K562 (cell line): Measurements from ENCODE around the gene FAM167B. TPM values are rescaled to one million over a fixed set of nuclear protein-coding genes. Genes with fewer than 3 reads are reported as not detected.

Experiments used
- ATAC-seq: fragments of 200-7000 bp; cut with Tn5 transposase; 3 replicates; pipeline ENCODE4 v1.9.1; 2020; ENCODE audit warnings: moderate library complexity
- BruUV-seq: library from RNA; stranded (reverse); fragments of 400-500 nt; replicated peaks from 2 replicates; lab custom pipeline; 2021; lab: Mats Ljungman, UMichigan
- CTCF ChIA-PET: fragments of 300-600 bp; formaldehyde crosslinking; extraction: SDS; loops from one replicate; lab custom pipeline; 2021; ENCODE audit warnings: low intra/inter-chr PET ratio; lab: Yijun Ruan, JAX
- POLR2A ChIA-PET: fragments of 300-600, 350-650 bp; sonication (Branson Sonifier 250); formaldehyde crosslinking; extraction: SDS; loops from one replicate; lab custom pipeline; 2021; ENCODE audit warnings: antibody characterized with exemption, inconsistent platforms; lab: Yijun Ruan, JAX
- DNase-seq, 4 experiments: peaks; one replicate each; pipeline versions ENCODE4 v3.0.0 to v3.0.0-alpha.2; 2011 to 2018; ENCODE audit warnings: low spot score in 3 of 4, mixed read lengths in 3 of 4; ENCODE audit errors: extremely low read depth in 1 of 4
- FAIRE-seq: peaks from 2 replicates; lab custom pipeline; 2011; peaks lifted over from hg19 to GRCh38; lab: Jason Lieb, UNC
- H2AFZ ChIP-seq: 2 replicates; pipeline ENCODE4 v1.6.0; 2011; ENCODE audit warnings: low read depth, low read length, control low read depth, inconsistent platforms
- H3K27ac ChIP-seq: fragments of 200-600 bp; 3 replicates; pipeline ENCODE4 v1.8.0; 2011; ENCODE audit warnings: low read depth, mild to moderate bottlenecking, control low read depth, inconsistent platforms, low read length, moderate library complexity, mixed read lengths; ENCODE audit errors: extremely low read depth
- H3K27me3 ChIP-seq, 2 experiments: fragments of 300-600 bp in 1 of 2; 2 replicates in 1 of 2; 3 replicates in 1 of 2; pipeline versions ENCODE4 v1.6.0 to v1.8.0; 2011; ENCODE audit warnings: inconsistent platforms in 2 of 2, low read length in 2 of 2, mild to moderate bottlenecking in 1 of 2, mixed read lengths in 1 of 2, moderate library complexity in 1 of 2; ENCODE audit not compliant: control insufficient read depth in 2 of 2, insufficient read depth in 2 of 2
- H3K36me3 ChIP-seq: fragments of 300-600 bp; 3 replicates; pipeline ENCODE4 v1.8.0; 2011; ENCODE audit warnings: mild to moderate bottlenecking, low read length, inconsistent platforms; ENCODE audit not compliant: control insufficient read depth, insufficient read depth
- H3K4me1 ChIP-seq, 2 experiments: fragments of 200-600 bp in 1 of 2; replicated peaks in 1 of 2; 2 replicates in 1 of 2; 3 replicates in 1 of 2; pipeline versions ENCODE4 v1.5.1 to v1.8.0; 2011; ENCODE audit warnings: inconsistent platforms in 2 of 2, low read length in 2 of 2, mild to moderate bottlenecking in 1 of 2, mixed read lengths in 1 of 2, moderate library complexity in 1 of 2; ENCODE audit not compliant: control insufficient read depth in 2 of 2, insufficient read depth in 2 of 2
- H3K4me2 ChIP-seq: 2 replicates; pipeline ENCODE4 v1.6.1; 2011; ENCODE audit warnings: low read length, control low read depth, inconsistent platforms, mixed read lengths; ENCODE audit not compliant: insufficient read depth
- H3K4me3 ChIP-seq: fragments of 200-600 bp; sonication (generic), shearing (Covaris generic); 2 replicates; pipeline ENCODE4 v1.5.1; 2016; ENCODE audit warnings: control low read depth, inconsistent platforms
- H3K79me2 ChIP-seq: fragments of 200-600 bp; 3 replicates; pipeline ENCODE4 v1.8.0; 2011; ENCODE audit warnings: low read length, inconsistent platforms; ENCODE audit not compliant: control insufficient read depth, insufficient read depth
- H3K9ac ChIP-seq, 2 experiments: 2 replicates each; pipeline versions ENCODE4 v1.6.0 to v1.6.1; 2011; ENCODE audit warnings: low read depth in 2 of 2, low read length in 2 of 2, control low read depth in 1 of 2, inconsistent platforms in 1 of 2, mild to moderate bottlenecking in 1 of 2, mixed read lengths in 1 of 2; ENCODE audit not compliant: insufficient read depth in 1 of 2
- H3K9me1 ChIP-seq: one replicate; pipeline ENCODE4 v1.6.0; 2011; ENCODE audit warnings: inconsistent platforms, mild to moderate bottlenecking, low read length, moderate library complexity; ENCODE audit not compliant: control insufficient read depth, insufficient read depth
- H3K9me3 ChIP-seq: replicated peaks from 2 replicates; pipeline ENCODE4 v1.5.1; 2011; ENCODE audit warnings: low read depth, low read length, inconsistent platforms; ENCODE audit not compliant: control insufficient read depth, insufficient read depth
- H4K20me1 ChIP-seq: replicated peaks from 2 replicates; pipeline ENCODE4 v1.6.1; 2011; ENCODE audit warnings: low read length, inconsistent platforms, mixed read lengths; ENCODE audit not compliant: control insufficient read depth, insufficient read depth
- BMI1 ChIP-seq: fragments of 150-350 bp; IDR thresholded peaks from 2 replicates; pipeline ENCODE4 v1.6.1; 2014; ENCODE audit warnings: low read length
- CCAR2 ChIP-seq: fragments of 200-400 bp; formaldehyde crosslinking; IDR thresholded peaks from 2 replicates; pipeline ENCODE4 v1.6.1; 2017; ENCODE audit warnings: mild to moderate bottlenecking, low read depth, low read length
- ETV5 ChIP-seq: sonication (generic); formaldehyde crosslinking; IDR thresholded peaks from 2 replicates; pipeline ENCODE4 v1.4.0; 2020; ENCODE audit warnings: low read depth, mild to moderate bottlenecking, missing genetic modification reagents
- FIP1L1 ChIP-seq: fragments of 200-400 bp; formaldehyde crosslinking; IDR thresholded peaks from 2 replicates; pipeline ENCODE4 v1.6.1; 2018; ENCODE audit warnings: mild to moderate bottlenecking, low read depth, low read length; ENCODE audit not compliant: poor library complexity, severe bottlenecking
- GATAD2B ChIP-seq: fragments of 450-650 bp; IDR thresholded peaks from 2 replicates; pipeline ENCODE4 v1.6.1; 2017; ENCODE audit warnings: mild to moderate bottlenecking, borderline replicate concordance
- HMGN3 ChIP-seq: IDR thresholded peaks from 2 replicates; pipeline ENCODE4 v1.6.1; 2011; ENCODE audit warnings: borderline replicate concordance, low read depth, mild to moderate bottlenecking, mixed read lengths, low read length; ENCODE audit not compliant: insufficient read length; ENCODE audit errors: extremely low read depth
- KAT2B ChIP-seq: IDR thresholded peaks from one replicate; pipeline ENCODE4 v1.6.1; 2012; ENCODE audit warnings: low read depth, mild to moderate bottlenecking, control low read depth, inconsistent platforms, low read length, moderate library complexity
- L3MBTL2 ChIP-seq: fragments of 450-650 bp; IDR thresholded peaks from 2 replicates; pipeline ENCODE4 v1.6.1; 2016; ENCODE audit warnings: mild to moderate bottlenecking, moderate library complexity
- MEF2D ChIP-seq: conservative IDR thresholded peaks from 2 replicates; pipeline ENCODE4 v1.6.1; 2016; ENCODE audit warnings: low read depth, missing genetic modification characterization, missing compliant biosample characterization
- NR1H2 ChIP-seq: sonication (generic); formaldehyde crosslinking; IDR thresholded peaks from 2 replicates; pipeline ENCODE4 v1.4.0; 2020; ENCODE audit warnings: mild to moderate bottlenecking, missing genetic modification reagents
- PYGO2 ChIP-seq: fragments of 450-650 bp; IDR thresholded peaks from 2 replicates; pipeline ENCODE4 v1.6.1; 2016; ENCODE audit warnings: mild to moderate bottlenecking, missing genetic modification characterization, moderate library complexity, missing compliant biosample characterization
- RAD21 ChIP-seq, 2 experiments: fragments of 250-450 bp in 1 of 2; fragments of 450-650 bp in 1 of 2; sonication (Bioruptor Pico) in 1 of 2; formaldehyde crosslinking in 1 of 2; IDR thresholded peaks in 1 of 2; conservative IDR thresholded peaks in 1 of 2; 2 replicates each; pipeline versions ENCODE4 v1.4.0 to v1.8.0; 2020 to 2022; ENCODE audit warnings: mild to moderate bottlenecking in 2 of 2, moderate library complexity in 1 of 2
- RBM15 ChIP-seq: fragments of 200-400 bp; formaldehyde crosslinking; IDR thresholded peaks from 2 replicates; pipeline ENCODE4 v1.6.1; 2018; ENCODE audit warnings: mild to moderate bottlenecking, low read length, moderate library complexity; ENCODE audit not compliant: insufficient read depth
- SAFB ChIP-seq: fragments of 200-400 bp; formaldehyde crosslinking; IDR thresholded peaks from 2 replicates; pipeline ENCODE4 v1.6.1; 2017; ENCODE audit warnings: low read depth, low read length, borderline replicate concordance
- SMAD1 ChIP-seq: fragments of 150-350 bp; IDR thresholded peaks from 2 replicates; pipeline ENCODE4 v1.6.1; 2014; ENCODE audit warnings: low read length, low read depth; ENCODE audit not compliant: partially characterized antibody
- SREBF1 ChIP-seq: fragments of 150-350 bp; IDR thresholded peaks from 2 replicates; pipeline ENCODE4 v1.6.1; 2014; ENCODE audit warnings: antibody characterized with exemption, low read depth, low read length, borderline replicate concordance
- TAF1 ChIP-seq: IDR thresholded peaks from 2 replicates; pipeline ENCODE4 v1.6.1; 2011; ENCODE audit warnings: mild to moderate bottlenecking, low read length, moderate library complexity; ENCODE audit not compliant: insufficient read depth, control insufficient read depth, severe bottlenecking; ENCODE audit errors: extremely low read depth
- TSC22D4 ChIP-seq: fragments of 450-650 bp; IDR thresholded peaks from 2 replicates; pipeline ENCODE4 v1.6.1; 2016; ENCODE audit warnings: missing genetic modification characterization, missing biosample characterization, control low read depth
- XRCC3 ChIP-seq: fragments of 450-650 bp; IDR thresholded peaks from 2 replicates; pipeline ENCODE4 v1.6.1; 2017; ENCODE audit warnings: mild to moderate bottlenecking, moderate library complexity
- ZNF354B ChIP-seq: fragments of 250-450 bp; sonication (Bioruptor Pico); IDR thresholded peaks from 2 replicates; pipeline ENCODE4 v1.4.0; 2020
- ZNF644 ChIP-seq: fragments of 200-800 bp; sonication (Bioruptor generic); IDR thresholded peaks from 2 replicates; pipeline ENCODE4 v1.6.1; 2016; ENCODE audit warnings: low read depth, missing genetic modification characterization, missing compliant biosample characterization
- WGBS: fragments of 100-300 bp; shearing (Covaris generic); methylation state at CpG from one replicate; pipeline ENCODE4 v1.1.6; 2016; ENCODE audit warnings: low coverage, mixed read lengths; ENCODE audit not compliant: insufficient coverage; ENCODE audit errors: missing lambda C conversion rate; 5-methylcytosine and 5-hydroxymethylcytosine counted together
- in situ Hi-C: fragments of 300-500 bp; cut with MboI; formaldehyde crosslinking; loops from 4 replicates; pipeline ENCODE4 v1.15.0; 2018; ENCODE audit warnings: inconsistent platforms, mixed read lengths
- intact Hi-C: fragments of 100-400 bp; cut with micrococcal nuclease; formaldehyde crosslinking; loops from 2 replicates; pipeline ENCODE4 v1.14.2; 2022
- polyA plus RNA-seq, 8 experiments: library from polyadenylated mRNA; depleted of rRNA in 4 of 8; stranded (reverse) in 5 of 8; unstranded in 3 of 8; fragments of >200 nt; fragmentation: Nextera tagmentation in 2 of 8; fragmentation: Illumina TruSeq in 1 of 8; extraction: Ambion mirVana in 2 of 8; extraction: Trizol in 1 of 8; gene quantifications; 2 replicates each; pipeline versions ENCODE4 v1.2.1 to v1.2.3, GENCODE V29; 2011 to 2014; ENCODE audit warnings: inconsistent platforms in 1 of 8, missing spikeins in 1 of 8
- total RNA-seq, 7 experiments: library from RNA; depleted of rRNA in 6 of 7; stranded (reverse); fragments of >200 nt in 6 of 7; fragmentation: Illumina TruSeq in 2 of 7; extraction: Trizol in 2 of 7; gene quantifications; 2 replicates each; pipeline versions ENCODE4 v1.2.1 to v1.2.3, GENCODE V29; 2011 to 2021; ENCODE audit warnings: low replicate concordance in 1 of 7
- TF ChIP-seq, protein P1 (sequence below): fragments of 250-450 bp; sonication (Bioruptor Pico); IDR thresholded peaks from 2 replicates; pipeline ENCODE4 v1.8.0; 2022; ENCODE audit warnings: inconsistent platforms, mild to moderate bottlenecking, moderate library complexity, borderline replicate concordance

FAM167B gene
- total and polyA plus RNA-seq, 9 of the 15 experiments (the other 6 are each of a cell fraction or from before 2014, with no cell fraction given) = not detected

DNA sequence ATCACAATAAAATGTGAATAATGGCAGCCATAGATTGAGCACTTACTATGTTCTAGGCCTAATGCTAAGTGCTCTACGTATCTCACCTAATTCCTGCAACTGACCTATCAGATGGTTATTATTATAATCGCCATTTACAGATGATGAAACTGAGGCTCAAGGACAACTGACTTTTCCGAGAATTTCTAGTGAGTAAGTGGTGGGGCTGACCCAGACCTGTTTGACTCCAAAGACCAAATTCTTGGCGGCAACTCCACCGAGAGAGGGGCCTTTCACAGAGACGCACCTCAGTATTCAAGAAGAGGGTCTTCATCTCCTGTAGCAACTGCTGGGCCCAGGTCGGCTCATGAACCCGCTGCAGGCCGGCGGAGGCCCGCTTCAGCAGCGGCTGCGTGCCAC, 25.4 kb upstream of the FAM167B start:
- H3K79me2 ChIP-seq = peaks cover 49% of the 10 kb centered on the region
- no peaks in the 10 kb centered on the region for H4K20me1 ChIP-seq
- peaks cover 51% of the 10 kb centered on the region for H3K36me3 ChIP-seq
- no peaks in the 10 kb centered on the region for H3K9me1 ChIP-seq
- no peak for DNase-seq
- FAIRE-seq = no peak
- BruUV-seq = TSS peak; percentile 60
- in situ Hi-C loops = no loop called here
- H3K9me3 ChIP-seq = no peaks in the 10 kb centered on the region
- peak overlapping the region; percentile 80 for H3K4me3 ChIP-seq
- POLR2A ChIA-PET = interaction anchor here (1.0 to 1.9 kb wide), 4 partner anchors 11 to 114 kb away, joined by 3 to 14 read pairs (median 4); partner anchors contain the start of genes DCDC2B and MARCKSL1
- H3K4me1 ChIP-seq = peaks cover 19 to 22% of the 10 kb centered on the region in 2 experiments; a peak in 4 of 5 replicates
- no peaks in the 10 kb centered on the region for H3K27me3 ChIP-seq
- peak overlapping the region; percentile 98 for H3K4me2 ChIP-seq
- ATAC-seq = peak; percentile 21; the same call in 2 of the 3 replicates
- CTCF ChIA-PET = interaction anchor here (0.7 kb wide), 1 partner anchor 88 kb away, joined by 3 read pairs; no protein-coding TSS in a partner anchor
- 2% methylated on average over 13 of the region's 13 CpGs for WGBS
- H2AFZ ChIP-seq = peak overlapping the region; percentile 90
- H3K27ac ChIP-seq = peak overlapping the region; percentile 90
- peak overlapping the region; percentile 94 to 96 for H3K9ac ChIP-seq
- intact Hi-C loops = no loop called here
- TF ChIP-seq PYGO2 (no peak), GATAD2B (no peak), HMGN3 (peak; percentile 44), XRCC3 (no peak), BMI1 (no peak), FIP1L1 (no peak), TSC22D4 (tag) (no peak), TAF1 (no peak), CCAR2 (no peak), L3MBTL2 (no peak), ETV5 (peak; percentile 16; the same call in 1 of the 2 replicates), RAD21 (CRISPR knock-in tag; conservative IDR thresholded peaks at IDR 0.05 in 1 of 2, IDR thresholded peaks at IDR 0.05 in 1 of 2) (no peak), RBM15 (no peak), KAT2B (no peak), ZNF644 (tag) (no peak), SREBF1 (no peak), SAFB (no peak), SMAD1 (no peak), MEF2D (tag) (no peak), NR1H2 (CRISPR knock-in tag) (0 out of 2 replicates have a peak, but pooled peaks have one; percentile 60), ZNF354B (CRISPR knock-in tag) (no peak)
- TF ChIP-seq, protein P1, sequence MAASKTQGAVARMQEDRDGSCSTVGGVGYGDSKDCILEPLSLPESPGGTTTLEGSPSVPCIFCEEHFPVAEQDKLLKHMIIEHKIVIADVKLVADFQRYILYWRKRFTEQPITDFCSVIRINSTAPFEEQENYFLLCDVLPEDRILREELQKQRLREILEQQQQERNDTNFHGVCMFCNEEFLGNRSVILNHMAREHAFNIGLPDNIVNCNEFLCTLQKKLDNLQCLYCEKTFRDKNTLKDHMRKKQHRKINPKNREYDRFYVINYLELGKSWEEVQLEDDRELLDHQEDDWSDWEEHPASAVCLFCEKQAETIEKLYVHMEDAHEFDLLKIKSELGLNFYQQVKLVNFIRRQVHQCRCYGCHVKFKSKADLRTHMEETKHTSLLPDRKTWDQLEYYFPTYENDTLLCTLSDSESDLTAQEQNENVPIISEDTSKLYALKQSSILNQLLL (CRISPR knock-in tag) = no peak
